ENCODE results near the gene THRB.

THRB gene

GRCh38 chr3:24443476-24443875 lies 51.2 kb downstream of the THRB start:
- no peak for TF ChIP-seq POLR2A (IDR thresholded peaks at IDR 0.05; ENCODE audit: extremely low read depth, insufficient read length)
- no peak for TF ChIP-seq MAX (IDR thresholded peaks at IDR 0.05; ENCODE audit: low read depth, low read length)
- no peak for TF ChIP-seq MYC (IDR thresholded peaks at IDR 0.05; ENCODE audit: low read depth, low read length)
- TF ChIP-seq, protein P1, sequence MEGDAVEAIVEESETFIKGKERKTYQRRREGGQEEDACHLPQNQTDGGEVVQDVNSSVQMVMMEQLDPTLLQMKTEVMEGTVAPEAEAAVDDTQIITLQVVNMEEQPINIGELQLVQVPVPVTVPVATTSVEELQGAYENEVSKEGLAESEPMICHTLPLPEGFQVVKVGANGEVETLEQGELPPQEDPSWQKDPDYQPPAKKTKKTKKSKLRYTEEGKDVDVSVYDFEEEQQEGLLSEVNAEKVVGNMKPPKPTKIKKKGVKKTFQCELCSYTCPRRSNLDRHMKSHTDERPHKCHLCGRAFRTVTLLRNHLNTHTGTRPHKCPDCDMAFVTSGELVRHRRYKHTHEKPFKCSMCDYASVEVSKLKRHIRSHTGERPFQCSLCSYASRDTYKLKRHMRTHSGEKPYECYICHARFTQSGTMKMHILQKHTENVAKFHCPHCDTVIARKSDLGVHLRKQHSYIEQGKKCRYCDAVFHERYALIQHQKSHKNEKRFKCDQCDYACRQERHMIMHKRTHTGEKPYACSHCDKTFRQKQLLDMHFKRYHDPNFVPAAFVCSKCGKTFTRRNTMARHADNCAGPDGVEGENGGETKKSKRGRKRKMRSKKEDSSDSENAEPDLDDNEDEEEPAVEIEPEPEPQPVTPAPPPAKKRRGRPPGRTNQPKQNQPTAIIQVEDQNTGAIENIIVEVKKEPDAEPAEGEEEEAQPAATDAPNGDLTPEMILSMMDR (IDR thresholded peaks at IDR 0.05; ENCODE audit: low read depth, low read length): no peak
- no peak overlapping the region for H3K4me3 ChIP-seq (ENCODE audit: low read depth, low read length)
- DNase-seq (ENCODE audit: low read depth): no peak

DNA sequence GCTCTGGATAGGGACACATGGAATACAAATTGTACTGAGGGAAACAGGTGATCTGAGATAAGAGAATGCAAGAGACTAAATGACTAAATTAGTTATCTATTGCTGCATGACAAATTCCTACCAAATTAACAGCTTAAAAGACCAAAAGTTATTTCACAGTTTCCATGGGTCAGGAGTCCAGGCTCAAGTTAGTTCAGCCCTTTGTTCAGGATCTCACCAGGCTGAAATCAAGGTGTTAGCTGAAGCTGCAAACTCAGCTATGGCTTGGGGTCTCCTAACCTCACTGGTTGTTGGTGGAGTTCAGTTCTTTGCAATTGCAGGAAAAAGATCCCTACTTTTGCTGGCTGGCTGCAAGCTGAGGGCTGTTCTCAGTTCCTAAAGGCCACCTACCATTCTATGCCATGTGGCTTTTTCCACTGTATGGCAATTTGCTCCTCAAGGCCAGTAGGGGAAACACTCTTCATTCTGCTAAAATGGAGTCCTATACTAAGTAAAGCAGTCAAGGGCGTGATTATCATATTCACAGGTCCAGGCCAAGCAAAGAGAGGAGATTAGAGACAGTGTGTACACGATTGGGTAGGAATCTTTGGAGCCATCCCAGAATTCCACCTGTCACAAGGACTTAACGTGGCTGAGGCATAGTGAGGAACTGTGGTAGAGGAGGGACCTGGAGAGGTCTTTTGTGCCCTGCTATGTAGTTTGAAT lies 53.7 kb downstream of the THRB start:
- no peak for DNase-seq (ENCODE audit: low read depth)
- TF ChIP-seq, protein P1 (IDR thresholded peaks at IDR 0.05; ENCODE audit: low read depth, low read length): no peak
- TF ChIP-seq MAX (IDR thresholded peaks at IDR 0.05; ENCODE audit: low read depth, low read length): no peak
- no peak for TF ChIP-seq MYC (IDR thresholded peaks at IDR 0.05; ENCODE audit: low read depth, low read length)
- no peak for TF ChIP-seq POLR2A (IDR thresholded peaks at IDR 0.05; ENCODE audit: extremely low read depth, insufficient read length)
- H3K4me3 ChIP-seq (ENCODE audit: low read depth, low read length): no peak overlapping the region

DNA sequence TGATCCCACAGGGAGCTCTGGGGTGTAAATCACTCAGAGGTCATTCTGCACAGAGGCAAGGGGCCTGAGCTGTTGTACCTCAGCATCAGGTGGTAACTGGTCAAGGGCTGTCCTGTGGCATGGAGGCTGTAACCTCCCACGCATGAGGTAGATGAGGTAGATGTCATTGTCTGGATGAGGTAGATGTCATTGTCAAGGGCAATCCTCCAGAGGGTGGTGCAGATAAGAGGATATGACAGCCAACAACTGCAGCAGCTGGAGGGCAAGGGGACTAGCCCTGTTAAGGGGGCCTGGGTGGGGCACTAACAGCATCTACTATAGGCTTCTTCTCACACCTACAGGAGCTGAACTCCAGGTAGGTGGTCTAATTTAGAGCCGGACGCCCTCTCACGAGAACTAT lies 55.6 kb downstream of the THRB start:
- H3K4me3 ChIP-seq (ENCODE audit: low read depth, low read length): no peak overlapping the region
- DNase-seq (ENCODE audit: low read depth): no peak
- TF ChIP-seq POLR2A (IDR thresholded peaks at IDR 0.05; ENCODE audit: extremely low read depth, insufficient read length) (no peak), MAX (IDR thresholded peaks at IDR 0.05; ENCODE audit: low read depth, low read length) (no peak), MYC (IDR thresholded peaks at IDR 0.05; ENCODE audit: low read depth, low read length) (no peak)

DNA sequence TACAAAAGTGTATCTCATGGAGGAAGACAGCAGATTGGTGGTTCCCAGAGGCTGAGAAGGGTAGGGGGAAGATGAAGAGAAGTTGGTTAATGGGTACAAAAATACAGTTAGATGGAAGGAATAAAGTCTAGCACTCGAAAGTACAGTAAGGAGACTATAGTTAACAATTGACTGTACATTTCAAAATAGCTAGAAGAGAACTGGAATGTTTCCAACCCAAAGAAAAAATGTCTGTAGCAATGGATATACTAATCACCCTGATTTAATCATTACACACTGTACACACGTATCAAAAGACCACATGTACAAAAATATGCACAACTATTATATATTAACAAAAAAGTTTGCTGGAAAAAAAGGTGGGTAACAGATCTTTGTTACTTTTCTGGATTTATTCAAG lies 57.3 kb downstream of the THRB start:
- TF ChIP-seq, protein P1 (IDR thresholded peaks at IDR 0.05; ENCODE audit: low read depth, low read length): no peak
- TF ChIP-seq MAX (IDR thresholded peaks at IDR 0.05; ENCODE audit: low read depth, low read length) (no peak), MYC (IDR thresholded peaks at IDR 0.05; ENCODE audit: low read depth, low read length) (no peak), POLR2A (IDR thresholded peaks at IDR 0.05; ENCODE audit: extremely low read depth, insufficient read length) (no peak)
- DNase-seq (ENCODE audit: low read depth): no peak
- H3K4me3 ChIP-seq (ENCODE audit: low read depth, low read length): no peak overlapping the region

DNA sequence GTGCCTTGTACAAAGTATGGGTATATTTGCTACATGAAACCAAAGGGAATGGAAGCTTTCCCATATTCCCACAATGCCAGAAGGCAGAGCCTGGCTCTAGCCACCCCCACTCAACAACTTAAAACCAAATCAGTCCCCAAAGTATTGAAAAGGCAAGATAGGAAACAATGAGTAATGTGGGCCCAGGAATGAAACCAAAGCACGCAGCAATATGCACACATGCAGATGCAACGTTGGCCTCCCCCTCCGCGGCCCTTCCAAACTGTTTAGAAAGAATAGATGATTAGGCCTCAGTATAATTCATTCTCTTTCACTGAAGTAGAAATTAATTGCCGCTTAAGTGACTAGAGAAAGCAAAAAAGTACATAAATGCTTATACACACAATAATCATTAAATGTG lies 59.1 kb downstream of the THRB start:
- DNase-seq (ENCODE audit: low read depth): no peak
- H3K4me3 ChIP-seq (ENCODE audit: low read depth, low read length): no peak overlapping the region
- TF ChIP-seq, protein P1 (IDR thresholded peaks at IDR 0.05; ENCODE audit: low read depth, low read length): no peak
- TF ChIP-seq MAX (IDR thresholded peaks at IDR 0.05; ENCODE audit: low read depth, low read length) (no peak), POLR2A (IDR thresholded peaks at IDR 0.05; ENCODE audit: extremely low read depth, insufficient read length) (no peak)

GRCh38 chr3:24434651-24435050 lies 60.0 kb downstream of the THRB start:
- H3K4me3 ChIP-seq (ENCODE audit: low read depth, low read length): no peak overlapping the region
- no peak for DNase-seq (ENCODE audit: low read depth)
- TF ChIP-seq MAX (IDR thresholded peaks at IDR 0.05; ENCODE audit: low read depth, low read length) (no peak), MYC (IDR thresholded peaks at IDR 0.05; ENCODE audit: low read depth, low read length) (no peak), POLR2A (IDR thresholded peaks at IDR 0.05; ENCODE audit: extremely low read depth, insufficient read length) (no peak)
- TF ChIP-seq, protein P1 (IDR thresholded peaks at IDR 0.05; ENCODE audit: low read depth, low read length): no peak
